Sigmoid colon (tissue), 4 donors: ENCODE results near the gene RNASEH1.

Source experiments
- CTCF ChIP-seq, 4 experiments: fragments of 450-650 bp in 3 of 4; fragments of 200-600 bp in 1 of 4; IDR thresholded peaks; one replicate each; pipeline ENCODE4 v1.5.1; 2016 to 2019; ENCODE audit warnings: antibody characterized with exemption in 4 of 4, mild to moderate bottlenecking in 3 of 4, moderate library complexity in 2 of 4
- EP300 ChIP-seq, 4 donors: sonication (generic); formaldehyde crosslinking; IDR thresholded peaks; one replicate each; pipeline ENCODE4 v1.6.1; 2017; ENCODE audit warnings: antibody characterized with exemption in 4 of 4
- POLR2A ChIP-seq, 2 donors: fragments of 450-650 bp; IDR thresholded peaks; one replicate each; pipeline ENCODE4 v1.6.1; 2016; ENCODE audit warnings: antibody characterized with exemption in 2 of 2, mild to moderate bottlenecking in 2 of 2, moderate library complexity in 2 of 2

DNA sequence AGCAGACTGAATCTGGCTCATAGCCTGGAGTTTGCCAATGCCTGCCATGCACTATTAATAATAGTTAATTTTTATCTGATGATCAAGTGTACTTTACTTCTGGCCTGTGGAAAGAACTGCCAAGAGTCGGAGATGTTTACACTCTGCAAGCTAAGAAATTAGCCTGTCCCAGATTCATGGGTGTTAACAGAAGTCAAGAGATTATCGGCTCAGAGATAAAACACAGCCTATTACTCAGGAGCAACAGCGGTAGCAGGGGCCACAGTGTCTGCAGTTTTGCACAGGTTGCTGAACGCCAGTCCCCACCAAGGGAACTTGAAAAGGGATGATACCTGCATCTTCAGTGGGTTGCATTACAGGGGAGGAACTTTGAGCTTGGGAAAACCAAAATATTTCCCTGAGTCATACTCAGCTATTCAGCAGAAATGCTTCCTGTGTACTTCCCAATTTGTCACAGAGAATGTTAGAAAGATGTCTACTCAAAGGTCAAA lies 34.5 kb downstream of the RNASEH1 start:
- TF ChIP-seq CTCF (IDR thresholded peaks at IDR 0.05) (no peak), POLR2A (IDR thresholded peaks at IDR 0.05) (no peak), EP300 (IDR thresholded peaks at IDR 0.05) (no peak)
